Right renal cortex interstitium (tissue), 3 donors: ENCODE data around the gene ZNF319. TPM values are rescaled to one million over a fixed set of nuclear protein-coding genes. Genes with fewer than 3 reads are reported as not detected.
"Not testable (repeated sequence)": the region's sequence is repeated elsewhere in the genome, so short reads cannot be mapped to it uniquely, and the experiment has no call there.

Experiments
- DNase-seq, 3 donors: peaks; one replicate each; pipeline ENCODE4 v3.0.0-alpha.2; 2013; ENCODE audit warnings: low read depth in 3 of 3, low spot score in 2 of 3
- polyA plus RNA-seq, 3 donors: library from polyadenylated mRNA; unstranded; fragments of 120-200 nt; gene quantifications; one replicate each; pipeline ENCODE4 v1.2.1, GENCODE V29; 2013; ENCODE audit not compliant: insufficient read length in 3 of 3

Gene ZNF319
- polyA plus RNA-seq, 3 donors, result 8.4 to 10.3 (median 10.1) TPM

- no peak for DNase-seq
Measured at GRCh38 chr16:58022601-58023371, 22.3 kb upstream of the ZNF319 start.

GRCh38 chr16:58021661-58022551, 21.4 kb upstream of the ZNF319 start:
- no peak for DNase-seq

GRCh38 chr16:58020628-58021521, 20.4 kb upstream of the ZNF319 start:
- DNase-seq, result no peak

- DNase-seq, result no peak
Measured at GRCh38 chr16:58019866-58020538, 19.5 kb upstream of the ZNF319 start.

GRCh38 chr16:58018803-58019202, 18.3 kb upstream of the ZNF319 start:
- no peak for DNase-seq

GRCh38 chr16:58016840-58017446, 16.5 kb upstream of the ZNF319 start:
- DNase-seq, result no peak

- DNase-seq, result no peak
Measured at GRCh38 chr16:58013201-58013956, 12.9 kb upstream of the ZNF319 start.

GRCh38 chr16:58012481-58012880, 12.0 kb upstream of the ZNF319 start:
- DNase-seq, result no peak

GRCh38 chr16:58011652-58012051, 11.2 kb upstream of the ZNF319 start:
- no peak for DNase-seq

GRCh38 chr16:58010886-58011285, 10.4 kb upstream of the ZNF319 start:
- no peak for DNase-seq

GRCh38 chr16:58009856-58010416, 9.5 kb upstream of the ZNF319 start:
- DNase-seq, result no peak

- DNase-seq, result not testable (repeated sequence)
Measured at GRCh38 chr16:58004736-58005135, 4.3 kb upstream of the ZNF319 start.

GRCh38 chr16:58002936-58003335, 2.5 kb upstream of the ZNF319 start:
- no peak for DNase-seq

- DNase-seq, result no peak
Measured at GRCh38 chr16:58002416-58002800, 1.9 kb upstream of the ZNF319 start.

- DNase-seq, result no peak
Measured at GRCh38 chr16:58001781-58002415, 1.4 kb upstream of the ZNF319 start.

- peak in 1 of 3 donors; percentile 76 for DNase-seq
Measured at GRCh38 chr16:58000706-58001676, 519 bp upstream of the ZNF319 start, which contains the start of gene USB1. USB1 (plus strand) TSS chr16:58001407; CDS start chr16:58001484, 77 bp downstream.

GRCh38 chr16:57999366-57999970, 1.0 kb downstream of the ZNF319 start:
- DNase-seq, result no peak
